HG02840 (cell line): ENCODE results near the gene OR2T29.
"Not testable (repeated sequence)": the region's sequence is repeated elsewhere in the genome, so short reads cannot be mapped to it uniquely, and the experiment has no call there.

Experiments used
- ATAC-seq: cut with Tn5 transposase; IDR thresholded peaks from one replicate; pipeline ENCODE4 v1.9.1; 2021; ENCODE audit warnings: mild to moderate bottlenecking, moderate library complexity, moderate number of reproducible peaks; ENCODE audit not compliant: unreplicated experiment, low FRiP score

Gene OR2T29

DNA sequence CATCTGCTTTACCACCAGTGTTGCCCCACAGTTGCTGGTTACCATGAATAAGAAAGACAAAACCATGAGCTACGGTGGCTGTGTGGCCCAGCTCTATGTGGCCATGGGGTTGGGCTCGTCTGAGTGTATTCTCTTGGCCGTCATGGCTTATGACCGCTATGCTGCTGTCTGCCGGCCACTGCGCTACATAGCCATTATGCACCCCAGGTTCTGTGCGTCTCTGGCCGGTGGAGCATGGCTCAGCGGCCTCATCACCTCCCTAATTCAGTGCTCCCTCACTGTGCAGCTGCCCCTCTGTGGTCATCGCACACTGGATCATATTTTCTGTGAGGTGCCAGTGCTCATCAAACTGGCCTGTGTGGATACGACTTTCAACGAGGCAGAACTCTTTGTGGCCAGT lies 40.7 kb downstream of the OR2T29 start:
- no peak for ATAC-seq

- ATAC-seq: not testable (repeated sequence)
Observed at GRCh38 chr1:248510217-248510616, 52.4 kb downstream of the OR2T29 start.

DNA sequence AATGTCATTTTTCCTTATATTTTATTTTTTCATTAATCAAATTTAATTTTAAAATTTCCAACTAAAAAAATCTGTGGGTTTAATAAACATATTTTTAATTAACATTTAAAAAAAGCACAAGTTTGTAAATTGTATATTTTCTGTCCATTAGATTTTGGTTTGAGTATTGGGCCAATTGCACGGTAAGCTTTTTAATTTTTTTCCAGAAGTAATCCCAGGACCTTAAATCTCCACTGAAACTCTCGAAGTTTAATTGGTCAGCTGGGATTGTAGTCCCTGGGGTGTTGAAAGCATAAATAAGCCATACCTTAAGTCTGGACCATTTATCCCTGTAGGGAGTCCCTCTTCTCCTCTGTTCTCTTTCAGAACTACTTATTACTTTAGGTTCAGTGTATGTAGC lies 54.8 kb downstream of the OR2T29 start, which contains the start of gene OR2G6:
OR2G6 (plus strand) TSS at position 301 of the 400 bp plus-strand sequence. CDS start 13,574 bp downstream, outside the sequence.
- not testable (repeated sequence) for ATAC-seq
